Spinal cord (tissue), 10 donors: ENCODE measurements around the gene SLC9B2. TPM values are rescaled to one million over a fixed set of nuclear protein-coding genes. Genes with fewer than 3 reads are reported as not detected.

Experiments
- DNase-seq, 6 donors: peaks; one replicate each; pipeline versions ENCODE4 v3.0.0 to v3.0.0-alpha.2; 2013 to 2015; ENCODE audit warnings: low spot score in 6 of 6, low read depth in 4 of 6
- H3K27ac ChIP-seq: one replicate; pipeline ENCODE4 v1.5.1; 2013; ENCODE audit warnings: low read depth, low read length, control low read depth
- H3K27me3 ChIP-seq: one replicate; pipeline ENCODE4 v1.6.1; 2013; ENCODE audit warnings: low read length; ENCODE audit not compliant: control insufficient read depth, insufficient read depth
- H3K36me3 ChIP-seq: one replicate; pipeline ENCODE4 v1.6.1; 2013; ENCODE audit warnings: low read length; ENCODE audit not compliant: control insufficient read depth, insufficient read depth
- H3K4me1 ChIP-seq: one replicate; pipeline ENCODE4 v1.6.1; 2013; ENCODE audit warnings: low read length; ENCODE audit not compliant: control insufficient read depth, insufficient read depth
- H3K4me3 ChIP-seq: one replicate; pipeline ENCODE4 v1.5.1; 2013; ENCODE audit warnings: low read depth, low read length, control low read depth
- H3K9me3 ChIP-seq: one replicate; pipeline ENCODE4 v1.6.1; 2013; ENCODE audit warnings: low read length; ENCODE audit not compliant: control insufficient read depth, insufficient read depth
- WGBS: methylation state at CpG from one replicate; pipeline ENCODE4 v1.1.5; 2013; ENCODE audit warnings: missing lambda C conversion rate; ENCODE audit not compliant: insufficient coverage; 5-methylcytosine and 5-hydroxymethylcytosine counted together
- polyA plus RNA-seq, 2 donors: library from polyadenylated mRNA; unstranded; fragments of 120-200 nt; gene quantifications; one replicate each; pipeline ENCODE4 v1.2.1, GENCODE V29; 2013; ENCODE audit not compliant: insufficient read length in 2 of 2
- total RNA-seq, 2 donors: library from RNA; depleted of rRNA in 1 of 2; stranded (reverse); fragments of 120-200 nt in 1 of 2; fragments of >200 nt in 1 of 2; gene quantifications; one replicate each; pipeline versions ENCODE4 v1.2.3 to v1.2.4, GENCODE V29; 2013 to 2014
- donor health status: healthy.

The SLC9B2 gene
- total and polyA plus RNA-seq, 4 donors = 40.9 to 67.3 (median 50.6) TPM

DNA sequence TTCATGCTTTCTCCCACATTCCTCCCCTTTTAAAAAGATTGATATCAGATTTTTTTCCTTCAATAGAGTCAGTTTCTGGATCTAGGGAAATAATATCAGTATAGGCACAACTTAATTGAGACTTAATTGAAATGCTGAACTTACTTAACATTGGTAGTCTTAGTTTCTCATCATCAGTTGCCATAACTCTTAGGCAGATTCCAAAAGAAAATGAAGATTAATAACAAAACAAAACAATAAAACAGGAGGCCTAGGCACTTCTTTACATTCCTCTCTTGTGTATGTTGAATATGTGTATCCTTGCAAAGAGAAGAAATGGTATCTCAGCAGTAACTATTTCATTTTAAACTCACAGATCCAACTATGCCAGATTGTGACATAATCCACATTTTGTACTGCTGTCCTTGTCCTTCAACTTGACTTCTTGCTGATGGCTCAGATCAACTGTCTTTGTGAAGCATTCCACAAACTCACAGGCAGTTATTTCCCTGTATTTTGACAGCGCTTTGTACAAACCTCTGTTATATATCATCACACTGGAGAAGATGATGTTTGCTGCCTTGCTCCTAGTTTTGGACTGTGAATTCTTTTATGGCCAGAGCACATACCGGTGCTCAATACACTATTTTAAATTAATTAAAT, 9.1 kb upstream of the SLC9B2 start:
- Histone ChIP-seq H3K27ac (no peak overlapping the region), H3K9me3 (no peaks in the 10 kb centered on the region), H3K4me1 (no peaks in the 10 kb centered on the region), H3K4me3 (no peak overlapping the region), H3K36me3 (peaks cover 3% of the 10 kb centered on the region), H3K27me3 (no peaks in the 10 kb centered on the region)
- no CpG with 5 or more reads among the region's 2 CpGs for WGBS
- no peak for DNase-seq

DNA sequence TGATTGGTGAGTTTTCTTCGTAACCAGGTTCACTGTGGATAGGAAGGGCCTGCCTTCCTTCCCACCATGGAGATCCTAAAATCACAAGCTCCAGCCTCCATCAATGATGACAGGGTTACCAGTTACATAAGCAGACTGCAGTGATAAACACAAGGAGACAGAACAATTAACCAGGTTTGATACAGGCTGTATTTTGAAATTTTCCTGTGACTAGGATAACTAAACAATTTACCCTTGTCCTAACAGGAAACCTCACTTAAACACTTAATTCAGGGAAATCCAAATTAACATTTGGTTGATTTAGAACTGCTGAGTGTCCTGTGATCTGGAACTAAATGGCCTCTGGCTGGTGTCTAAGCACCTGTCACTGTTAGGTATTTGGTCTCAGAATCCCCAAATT, 3.1 kb upstream of the SLC9B2 start:
- H3K36me3 ChIP-seq = no peaks in the 10 kb centered on the region
- H3K4me1 ChIP-seq = peaks cover 3% of the 10 kb centered on the region
- no peak overlapping the region for H3K4me3 ChIP-seq
- WGBS = no CpG with 5 or more reads among the region's 1 CpG
- H3K9me3 ChIP-seq = no peaks in the 10 kb centered on the region
- DNase-seq = no peak
- H3K27ac ChIP-seq = no peak overlapping the region
- no peaks in the 10 kb centered on the region for H3K27me3 ChIP-seq

DNA sequence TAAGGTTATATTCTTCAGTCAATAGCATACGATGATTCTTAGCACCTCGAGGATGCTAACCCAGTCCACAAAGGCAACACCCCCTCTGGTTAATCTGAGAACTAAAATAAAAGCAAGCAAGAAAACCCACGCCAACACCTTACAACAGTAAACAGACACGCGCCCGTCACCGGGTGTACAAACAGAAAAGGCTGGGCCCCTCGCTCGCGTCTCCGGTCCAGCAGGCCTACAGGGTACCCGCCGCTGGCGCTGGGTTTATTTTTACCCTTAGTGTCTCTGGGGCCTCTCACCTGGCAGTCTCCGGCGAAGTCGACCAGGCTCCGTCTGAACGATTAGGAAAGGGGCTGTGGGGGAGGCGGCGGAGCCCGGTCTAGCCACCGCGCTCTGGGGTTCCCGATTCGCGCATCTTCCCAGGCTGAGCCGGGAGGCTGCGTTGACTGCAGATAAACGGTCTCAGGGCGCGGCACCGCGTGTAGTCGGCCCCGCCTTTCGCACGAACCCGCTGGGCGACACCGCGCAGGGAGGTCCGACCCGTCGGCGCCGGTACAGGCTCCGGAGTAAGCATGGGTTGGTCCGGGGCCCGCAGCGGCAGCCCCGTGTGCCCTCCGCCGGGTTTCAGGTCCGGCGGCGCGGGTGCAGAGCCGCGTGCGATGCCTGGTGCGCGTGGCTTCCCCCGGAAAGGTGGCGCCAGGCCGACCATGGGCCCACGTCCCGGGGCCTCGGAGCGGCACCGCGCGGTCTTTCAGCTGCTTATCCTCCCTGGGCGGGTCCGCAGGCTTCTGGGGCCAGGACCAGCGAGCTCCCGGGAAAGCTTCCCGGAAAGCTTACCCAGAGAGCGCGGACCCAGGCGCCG, 441 bp downstream of the SLC9B2 start:
- peak overlapping the region; percentile 84 for H3K27ac ChIP-seq
- peak in 5 of 6 donors; percentile 24 to 89 (median 61) for DNase-seq
- WGBS = under 1% methylated on average over 82 of the region's 82 CpGs
- no peaks in the 10 kb centered on the region for H3K27me3 ChIP-seq
- H3K36me3 ChIP-seq = no peaks in the 10 kb centered on the region
- H3K9me3 ChIP-seq = no peaks in the 10 kb centered on the region
- H3K4me3 ChIP-seq = peak overlapping the region; percentile 83
- H3K4me1 ChIP-seq = peaks cover 3% of the 10 kb centered on the region

DNA sequence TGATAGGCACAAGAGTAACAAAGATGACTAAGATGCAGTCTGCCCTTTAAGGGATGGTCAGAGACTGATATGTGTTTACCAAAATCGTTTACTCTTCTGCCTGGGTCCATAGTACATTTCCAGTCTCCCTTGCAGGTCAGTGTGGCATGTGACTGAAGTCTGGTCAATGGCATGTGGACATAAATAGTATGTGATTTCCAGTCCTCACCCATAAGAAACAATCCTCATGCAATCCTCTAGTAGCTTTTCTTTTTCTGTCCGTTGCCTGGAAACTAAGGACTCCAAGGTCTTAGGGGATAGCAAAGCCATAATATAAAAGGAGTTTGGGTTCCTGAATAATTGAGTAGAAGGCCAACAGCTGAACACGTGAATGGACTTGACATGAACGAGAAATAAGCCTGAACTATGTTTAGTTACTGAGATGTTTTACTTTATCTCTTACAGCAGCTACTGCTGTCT, 1.1 kb downstream of the SLC9B2 start:
- WGBS = no CpG with 5 or more reads among the region's 4 CpGs
- Histone ChIP-seq H3K4me1 (peaks cover 3% of the 10 kb centered on the region), H3K9me3 (no peaks in the 10 kb centered on the region), H3K36me3 (no peaks in the 10 kb centered on the region), H3K4me3 (peak overlapping the region; percentile 83), H3K27ac (peak overlapping the region; percentile 84), H3K27me3 (no peaks in the 10 kb centered on the region)
- peak in 3 of 6 donors; percentile 13 to 78 (median 58) for DNase-seq

DNA sequence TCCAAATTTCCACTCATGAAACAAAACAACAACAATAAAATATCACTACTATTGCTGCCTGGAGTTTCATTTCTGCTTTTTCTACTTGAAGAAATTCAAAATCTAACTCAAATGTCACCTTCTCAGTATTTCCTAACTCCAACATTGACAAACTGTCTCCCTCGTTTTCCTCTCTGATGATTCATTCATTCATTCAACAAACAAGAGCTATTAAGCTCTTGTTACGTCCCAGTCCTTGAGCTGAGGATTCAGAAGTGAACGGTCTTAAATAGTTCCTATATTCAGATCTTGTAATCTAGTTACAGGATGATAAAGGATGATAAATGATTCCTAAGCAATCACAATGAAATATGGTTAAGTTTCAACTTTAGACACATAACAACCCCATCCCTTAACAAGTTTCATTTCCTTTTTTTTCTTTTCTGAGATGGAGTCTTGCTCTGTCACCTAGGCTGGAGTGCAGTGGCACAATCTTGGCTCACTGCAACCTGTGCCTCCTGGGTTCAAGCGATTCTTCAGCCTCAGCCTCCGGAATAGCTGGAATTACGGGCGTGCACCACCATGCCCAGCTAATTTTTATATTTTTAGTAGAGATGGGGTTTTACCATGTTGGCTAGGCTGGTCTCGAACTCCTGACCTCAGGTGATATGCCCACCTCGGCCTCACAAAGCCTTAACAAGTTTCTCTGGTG, 1.7 kb downstream of the SLC9B2 start:
- no peak for DNase-seq
- peaks cover 3% of the 10 kb centered on the region for H3K4me1 ChIP-seq
- no peaks in the 10 kb centered on the region for H3K9me3 ChIP-seq
- peak overlapping the region; percentile 84 for H3K27ac ChIP-seq
- no peaks in the 10 kb centered on the region for H3K36me3 ChIP-seq
- H3K4me3 ChIP-seq = peak overlapping the region; percentile 83
- H3K27me3 ChIP-seq = no peaks in the 10 kb centered on the region
- 94% methylated on average over 2 of the region's 9 CpGs for WGBS

DNA sequence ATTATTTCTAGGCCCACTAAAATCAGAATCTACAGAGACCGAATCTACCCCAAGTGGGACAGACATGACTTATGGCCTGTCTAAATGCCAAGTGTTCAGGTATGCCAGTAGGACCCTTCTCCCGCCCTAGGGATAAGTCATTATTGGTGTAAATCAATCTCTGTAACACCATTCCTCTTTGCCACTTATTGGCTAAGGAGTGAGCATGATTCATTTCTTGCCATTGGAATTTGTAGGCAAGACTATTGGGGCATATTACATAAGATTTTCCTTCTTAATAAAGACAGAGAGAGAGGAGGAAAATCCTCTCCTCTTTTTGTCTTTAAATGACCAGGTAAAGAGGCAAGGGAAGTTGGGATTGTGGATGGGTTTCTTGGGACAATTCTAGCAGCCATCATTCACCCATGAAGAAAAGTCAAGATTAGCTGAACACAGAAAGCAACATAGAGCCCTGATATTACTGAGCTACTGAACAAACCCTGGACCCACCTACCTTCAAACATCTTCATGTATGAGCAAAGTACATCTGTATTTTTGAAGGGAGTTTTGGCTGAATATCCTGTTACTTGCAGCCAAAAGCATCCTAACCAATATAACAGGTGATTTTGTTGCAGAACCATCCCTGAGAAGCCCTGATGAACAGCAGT, 2.6 kb downstream of the SLC9B2 start:
- no peaks in the 10 kb centered on the region for H3K9me3 ChIP-seq
- no CpG with 5 or more reads among the region's 2 CpGs for WGBS
- H3K4me3 ChIP-seq = no peak overlapping the region

DNA sequence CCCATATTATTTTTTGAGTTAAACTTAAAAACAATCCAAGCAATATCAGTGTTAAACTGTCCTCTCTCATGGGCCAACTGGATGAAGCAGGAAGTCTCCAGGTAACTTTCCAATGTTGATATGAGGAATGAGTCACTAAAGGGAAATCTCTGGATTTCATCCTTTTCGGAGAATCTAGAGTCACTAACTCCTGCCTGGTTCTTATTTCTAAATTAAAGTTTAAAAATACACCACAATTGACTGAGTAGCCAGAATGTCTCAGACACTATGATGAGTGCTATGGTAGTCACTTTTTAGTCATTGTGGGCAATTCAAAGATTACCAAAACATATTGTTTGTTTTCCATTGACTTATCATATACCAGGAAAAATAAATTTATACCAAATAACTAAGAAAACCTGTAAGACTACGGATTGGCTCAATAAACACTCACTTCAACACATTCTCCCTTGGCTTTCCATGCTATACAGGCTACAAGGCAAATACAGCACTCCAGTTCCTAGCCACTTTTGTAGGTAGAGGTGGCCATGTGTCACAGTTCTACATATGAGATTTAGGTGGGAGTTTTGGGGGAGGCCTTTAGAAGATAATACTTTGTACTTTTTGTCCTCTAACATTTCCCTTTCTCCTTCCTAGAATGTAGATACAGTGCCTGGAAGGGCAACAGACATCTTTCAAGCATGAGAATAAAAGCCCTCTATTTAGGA, 8.6 kb downstream of the SLC9B2 start:
- no peaks in the 10 kb centered on the region for H3K27me3 ChIP-seq
- no peaks in the 10 kb centered on the region for H3K9me3 ChIP-seq
- DNase-seq = no peak
- no peak overlapping the region for H3K4me3 ChIP-seq
- no peak overlapping the region for H3K27ac ChIP-seq
- WGBS = no CpG with 5 or more reads among the region's 2 CpGs
- no peaks in the 10 kb centered on the region for H3K4me1 ChIP-seq
- no peaks in the 10 kb centered on the region for H3K36me3 ChIP-seq

More for the DNA sequence above, 2.6 kb downstream of the SLC9B2 start:
- no peak overlapping the region for H3K27ac ChIP-seq
- H3K27me3 ChIP-seq = no peaks in the 10 kb centered on the region
- H3K36me3 ChIP-seq = no peaks in the 10 kb centered on the region
- no peak for DNase-seq
- peaks cover 3% of the 10 kb centered on the region for H3K4me1 ChIP-seq

DNA sequence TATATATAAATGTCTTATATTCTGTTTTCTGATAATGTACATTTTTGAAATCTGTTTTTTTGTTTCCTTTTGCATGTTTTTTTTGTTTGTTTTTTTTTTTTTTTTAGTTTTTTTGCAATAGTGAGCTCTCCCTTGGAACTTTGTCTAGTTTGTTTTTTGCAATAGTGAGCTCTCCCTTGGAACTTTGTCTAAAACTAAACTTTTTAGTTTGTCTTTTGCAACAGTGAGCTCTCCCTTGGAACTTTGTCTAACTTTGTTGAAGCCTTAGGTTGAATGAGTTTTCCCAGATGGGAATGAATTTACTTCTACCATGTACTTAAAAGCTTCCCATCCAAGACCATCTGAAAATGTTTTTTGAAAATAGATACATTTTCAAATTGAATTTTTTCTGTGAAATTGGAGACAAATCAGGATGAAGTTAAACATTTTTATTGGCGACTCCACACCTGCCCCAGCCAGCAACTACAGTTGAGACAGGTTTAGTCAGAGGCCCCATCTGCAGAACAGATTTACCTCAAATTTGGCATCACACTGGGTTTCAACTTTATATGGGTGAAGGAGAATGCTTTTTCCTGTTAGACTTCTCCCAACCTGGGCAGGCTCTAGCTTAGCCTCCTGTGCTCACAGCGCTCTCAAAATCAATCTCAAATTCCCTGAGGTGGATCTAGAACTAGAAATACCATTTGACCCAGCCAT, 16.0 kb downstream of the SLC9B2 start:
- Histone ChIP-seq H3K9me3 (no peaks in the 10 kb centered on the region), H3K36me3 (peaks cover 4% of the 10 kb centered on the region), H3K27ac (no peak overlapping the region), H3K4me1 (no peaks in the 10 kb centered on the region), H3K4me3 (no peak overlapping the region), H3K27me3 (no peaks in the 10 kb centered on the region)
- peak in 1 of 6 donors; percentile 9 for DNase-seq
- WGBS = 100% methylated on average over 1 of the region's 2 CpGs
